OCI-LY1 (cell line): ENCODE results near the gene GRAMD1B.
"Not testable (repeated sequence)": the region's sequence is repeated elsewhere in the genome, so short reads cannot be mapped to it uniquely, and the experiment has no call there.

Experiments used
- H2AFZ ChIP-seq: fragments of 200-600 bp; sonication (generic), shearing (Covaris generic); 2 replicates; pipeline ENCODE4 v1.6.0; 2014; ENCODE audit warnings: antibody characterized with exemption, mild to moderate bottlenecking, low read length
- H3F3A ChIP-seq: fragments of 200-600 bp; sonication (generic), shearing (Covaris generic); 2 replicates; pipeline ENCODE4 v1.6.0; 2014; ENCODE audit warnings: mild to moderate bottlenecking, antibody characterized with exemption, low read length, moderate library complexity; ENCODE audit not compliant: insufficient read depth
- H3K27ac ChIP-seq: fragments of 200-600 bp; sonication (generic); 2 replicates; pipeline ENCODE4 v1.5.1; 2014; ENCODE audit warnings: low read length, mixed run types, mild to moderate bottlenecking, low read depth; ENCODE audit not compliant: poor library complexity, severe bottlenecking
- H3K27me3 ChIP-seq: fragments of 200-600 bp; sonication (generic); 2 replicates; pipeline ENCODE4 v1.6.0; 2014; ENCODE audit warnings: antibody characterized with exemption, mild to moderate bottlenecking, low read length, moderate library complexity; ENCODE audit not compliant: insufficient read depth
- H3K36me3 ChIP-seq: fragments of 200-600 bp; sonication (generic); 2 replicates; pipeline ENCODE4 v1.6.1; 2014; ENCODE audit warnings: mild to moderate bottlenecking, antibody characterized with exemption, low read length, moderate library complexity, mixed read lengths; ENCODE audit not compliant: insufficient read depth
- H3K4me1 ChIP-seq: fragments of 200-600 bp; sonication (generic); 2 replicates; pipeline ENCODE4 v1.5.1; 2014; ENCODE audit warnings: mild to moderate bottlenecking, low read length, moderate library complexity; ENCODE audit not compliant: insufficient read depth, severe bottlenecking
- H3K4me2 ChIP-seq: fragments of 200-600 bp; sonication (generic), shearing (Covaris generic); 2 replicates; pipeline ENCODE4 v1.6.1; 2014; ENCODE audit warnings: low read length
- H3K4me3 ChIP-seq: fragments of 200-600 bp; sonication (generic); 2 replicates; pipeline ENCODE4 v1.5.1; 2014; ENCODE audit warnings: low read length, low read depth, mild to moderate bottlenecking, mixed read lengths; ENCODE audit not compliant: poor library complexity, severe bottlenecking
- H3K79me2 ChIP-seq: fragments of 200-600 bp; shearing (Covaris generic); 2 replicates; pipeline ENCODE4 v1.6.1; 2016; ENCODE audit warnings: mixed run types, low read length, mixed read lengths; ENCODE audit not compliant: insufficient read depth
- H3K9ac ChIP-seq: fragments of 200-600 bp; sonication (generic), shearing (Covaris generic); 2 replicates; pipeline ENCODE4 v1.6.1; 2014; ENCODE audit warnings: mild to moderate bottlenecking, low read length, mixed read lengths
- H3K9me2 ChIP-seq: fragments of 200-600 bp; sonication (generic), shearing (Covaris generic); 2 replicates; pipeline ENCODE4 v1.6.1; 2014; ENCODE audit warnings: low read depth, mild to moderate bottlenecking, low read length, mixed read lengths
- H3K9me3 ChIP-seq: fragments of 200-600 bp; shearing (Covaris generic); 2 replicates; pipeline ENCODE4 v1.6.1; 2014; ENCODE audit warnings: low read length, mixed read lengths
- H4K20me1 ChIP-seq: fragments of 200-600 bp; sonication (generic), shearing (Covaris generic); 2 replicates; pipeline ENCODE4 v1.6.0; 2016; ENCODE audit warnings: mild to moderate bottlenecking, low read length; ENCODE audit not compliant: insufficient read depth
- CTCF ChIP-seq: fragments of 200-600 bp; sonication (generic), shearing (Covaris generic); IDR thresholded peaks from 2 replicates; pipeline ENCODE4 v1.5.1; 2017; ENCODE audit warnings: mild to moderate bottlenecking, antibody characterized with exemption, low read length, moderate library complexity, mixed read lengths
- EZH2 ChIP-seq: fragments of 200-600 bp; sonication (generic), shearing (Covaris generic); IDR thresholded peaks from 2 replicates; pipeline ENCODE4 v1.8.0; 2017; ENCODE audit warnings: borderline replicate concordance, mixed run types, mild to moderate bottlenecking, antibody characterized with exemption, low read length, moderate library complexity, mixed read lengths

The GRAMD1B gene

GRCh38 chr11:123519797-123520193 lies 89.7 kb downstream of the GRAMD1B start:
- no peak overlapping the region for H3K4me3 ChIP-seq
- no peak overlapping the region for H3K27ac ChIP-seq
- H3F3A ChIP-seq = no peaks in the 10 kb centered on the region
- no peaks in the 10 kb centered on the region for H4K20me1 ChIP-seq
- no peaks in the 10 kb centered on the region for H3K9me3 ChIP-seq
- no peaks in the 10 kb centered on the region for H3K79me2 ChIP-seq
- H3K4me1 ChIP-seq = no peaks in the 10 kb centered on the region
- no peak overlapping the region for H3K4me2 ChIP-seq
- no peak for TF ChIP-seq CTCF
- no peak for TF ChIP-seq EZH2
- no peaks in the 10 kb centered on the region for H3K27me3 ChIP-seq
- no peaks in the 10 kb centered on the region for H3K9me2 ChIP-seq
- no peak overlapping the region for H2AFZ ChIP-seq
- H3K9ac ChIP-seq = no peak overlapping the region
- no peaks in the 10 kb centered on the region for H3K36me3 ChIP-seq

GRCh38 chr11:123520476-123520875 lies 90.4 kb downstream of the GRAMD1B start:
- not testable (repeated sequence) for H3K27ac ChIP-seq, H3K4me3 ChIP-seq, H3K4me1 ChIP-seq, H3K9me2 ChIP-seq, H3K36me3 ChIP-seq, H3K9me3 ChIP-seq, H2AFZ ChIP-seq, H4K20me1 ChIP-seq, H3K27me3 ChIP-seq, H3K79me2 ChIP-seq, H3F3A ChIP-seq, H3K9ac ChIP-seq, H3K4me2 ChIP-seq

- no peaks in the 10 kb centered on the region for H3K4me1 ChIP-seq
- H3K27me3 ChIP-seq = no peaks in the 10 kb centered on the region
- no peaks in the 10 kb centered on the region for H3K9me2 ChIP-seq
- no peaks in the 10 kb centered on the region for H3K79me2 ChIP-seq
- H3K36me3 ChIP-seq = no peaks in the 10 kb centered on the region
- no peak overlapping the region for H3K4me2 ChIP-seq
- no peaks in the 10 kb centered on the region for H3F3A ChIP-seq
- no peak overlapping the region for H2AFZ ChIP-seq
- H3K9me3 ChIP-seq = no peaks in the 10 kb centered on the region
- no peak for TF ChIP-seq EZH2
- TF ChIP-seq CTCF = no peak
- H3K27ac ChIP-seq = no peak overlapping the region
- no peak overlapping the region for H3K9ac ChIP-seq
- no peaks in the 10 kb centered on the region for H4K20me1 ChIP-seq
- H3K4me3 ChIP-seq = no peak overlapping the region
Measured at GRCh38 chr11:123521001-123521400, 90.9 kb downstream of the GRAMD1B start.

- H3K4me2 ChIP-seq = no peak overlapping the region
- no peaks in the 10 kb centered on the region for H3K9me2 ChIP-seq
- no peak overlapping the region for H3K4me3 ChIP-seq
- no peak overlapping the region for H3K27ac ChIP-seq
- TF ChIP-seq EZH2 = no peak
- no peak for TF ChIP-seq CTCF
- no peaks in the 10 kb centered on the region for H4K20me1 ChIP-seq
- no peaks in the 10 kb centered on the region for H3K79me2 ChIP-seq
- no peaks in the 10 kb centered on the region for H3K4me1 ChIP-seq
- H3K27me3 ChIP-seq = no peaks in the 10 kb centered on the region
- no peak overlapping the region for H2AFZ ChIP-seq
- H3F3A ChIP-seq = no peaks in the 10 kb centered on the region
- H3K36me3 ChIP-seq = no peaks in the 10 kb centered on the region
- no peak overlapping the region for H3K9ac ChIP-seq
- H3K9me3 ChIP-seq = no peaks in the 10 kb centered on the region
Measured at GRCh38 chr11:123521930-123522329, 91.9 kb downstream of the GRAMD1B start.
